Trophoblast cell (in vitro differentiated cells and primary cell): ENCODE results near the gene P4HA3.

ENCODE experiments used
- DNase-seq, 2 donors: peaks; one replicate each; pipeline ENCODE4 v3.0.0-alpha.2; 2016
- H2AFZ ChIP-seq: 2 replicates; pipeline ENCODE4 v1.6.1; 2013; ENCODE audit warnings: low read length, moderate library complexity, mild to moderate bottlenecking; ENCODE audit not compliant: insufficient read depth, poor library complexity
- H2AK5ac ChIP-seq: 2 replicates; pipeline ENCODE4 v1.6.1; 2013; ENCODE audit warnings: mild to moderate bottlenecking, low read length
- H2BK120ac ChIP-seq: 2 replicates; pipeline ENCODE4 v1.6.1; 2013; ENCODE audit warnings: low read length, mild to moderate bottlenecking, moderate library complexity; ENCODE audit not compliant: insufficient read depth, poor library complexity
- H2BK12ac ChIP-seq: 2 replicates; pipeline ENCODE4 v1.6.1; 2013; ENCODE audit warnings: mild to moderate bottlenecking, low read length, moderate library complexity
- H2BK5ac ChIP-seq: 2 replicates; pipeline ENCODE4 v1.6.1; 2013; ENCODE audit warnings: low read length, low read depth, moderate library complexity, mild to moderate bottlenecking; ENCODE audit not compliant: poor library complexity
- H3K14ac ChIP-seq: 2 replicates; pipeline ENCODE4 v1.6.1; 2013; ENCODE audit warnings: mild to moderate bottlenecking, low read length
- H3K18ac ChIP-seq: 2 replicates; pipeline ENCODE4 v1.6.1; 2013; ENCODE audit warnings: mild to moderate bottlenecking, low read length
- H3K23ac ChIP-seq: 2 replicates; pipeline ENCODE4 v1.6.1; 2013; ENCODE audit warnings: low read length
- H3K27ac ChIP-seq: 2 replicates; pipeline ENCODE4 v1.5.1; 2013; ENCODE audit warnings: low read depth, mild to moderate bottlenecking, inconsistent platforms, low read length, moderate library complexity
- H3K27me3 ChIP-seq: 2 replicates; pipeline ENCODE4 v1.6.1; 2013; ENCODE audit warnings: inconsistent platforms, mild to moderate bottlenecking, low read length, moderate library complexity; ENCODE audit not compliant: insufficient read depth
- H3K36me3 ChIP-seq, 2 experiments: 1 replicate in 1 of 2; 2 replicates in 1 of 2; pipeline ENCODE4 v1.6.1; 2013; ENCODE audit warnings: low read length in 2 of 2, mild to moderate bottlenecking in 2 of 2, moderate library complexity in 1 of 2; ENCODE audit not compliant: insufficient read depth in 2 of 2, control insufficient read depth in 1 of 2
- H3K4ac ChIP-seq: 2 replicates; pipeline ENCODE4 v1.6.1; 2013; ENCODE audit warnings: low read depth, mild to moderate bottlenecking, low read length, moderate library complexity
- H3K4me1 ChIP-seq, 2 experiments: 1 replicate in 1 of 2; 2 replicates in 1 of 2; pipeline ENCODE4 v1.6.1; 2013; ENCODE audit warnings: low read length in 2 of 2, mild to moderate bottlenecking in 2 of 2, moderate library complexity in 1 of 2; ENCODE audit not compliant: insufficient read depth in 2 of 2, control insufficient read depth in 1 of 2
- H3K4me2 ChIP-seq: 2 replicates; pipeline ENCODE4 v1.6.1; 2013; ENCODE audit warnings: inconsistent platforms, mild to moderate bottlenecking, low read length, moderate library complexity
- H3K4me3 ChIP-seq: 2 replicates; pipeline ENCODE4 v1.5.1; 2013; ENCODE audit warnings: mild to moderate bottlenecking, low read depth, low read length, inconsistent platforms
- H3K79me1 ChIP-seq: one replicate; pipeline ENCODE4 v1.6.1; 2013; ENCODE audit warnings: low read length
- H3K79me2 ChIP-seq: 2 replicates; pipeline ENCODE4 v1.6.1; 2013; ENCODE audit warnings: low read length, mild to moderate bottlenecking; ENCODE audit not compliant: control insufficient read depth, insufficient read depth, poor library complexity
- H3K9ac ChIP-seq: 2 replicates; pipeline ENCODE4 v1.6.1; 2013; ENCODE audit warnings: mild to moderate bottlenecking, low read length
- H3K9me3 ChIP-seq: 2 replicates; pipeline ENCODE4 v1.6.1; 2013; ENCODE audit warnings: low read depth, mild to moderate bottlenecking, control low read depth, inconsistent platforms, low read length; ENCODE audit not compliant: insufficient read depth
- H4K12ac ChIP-seq: 2 replicates; pipeline ENCODE4 v1.6.1; 2013; ENCODE audit warnings: low read depth, mild to moderate bottlenecking, low read length, moderate library complexity
- H4K8ac ChIP-seq: 2 replicates; pipeline ENCODE4 v1.6.1; 2013; ENCODE audit warnings: low read depth, mild to moderate bottlenecking, low read length, moderate library complexity
- H4K91ac ChIP-seq: one replicate; pipeline ENCODE4 v1.6.1; 2013; ENCODE audit warnings: low read depth, mild to moderate bottlenecking, low read length, moderate library complexity
- WGBS: extraction: QIAGEN DNeasy Blood & Tissue Kit; methylation state at CpG from one replicate; pipeline ENCODE4 v1.1.7; 2013; ENCODE audit warnings: missing lambda C conversion rate; ENCODE audit not compliant: insufficient read length, insufficient coverage; ENCODE audit errors: extremely low coverage; 5-methylcytosine and 5-hydroxymethylcytosine counted together

The P4HA3 gene

GRCh38 chr11:74249496-74249895, 61.9 kb downstream of the P4HA3 start:
- Histone ChIP-seq H3K9me3 (no peaks in the 10 kb centered on the region), H4K91ac (no peak overlapping the region), H3K23ac (no peak overlapping the region), H2BK5ac (no peak overlapping the region), H3K79me1 (no peaks in the 10 kb centered on the region), H3K27me3 (no peaks in the 10 kb centered on the region), H2AFZ (no peak overlapping the region), H2AK5ac (no peak overlapping the region), H3K14ac (no peak overlapping the region), H3K4me3 (no peak overlapping the region), H3K27ac (no peak overlapping the region), H4K12ac (no peak overlapping the region), H3K4me2 (no peak overlapping the region), H2BK12ac (no peak overlapping the region), H3K36me3 (peaks cover 27 to 42% of the 10 kb centered on the region in 2 experiments), H3K18ac (no peak overlapping the region), H4K8ac (no peak overlapping the region), H2BK120ac (no peak overlapping the region), H3K4me1 (peaks cover 0 to 2% of the 10 kb centered on the region in 2 experiments), H3K4ac (no peak overlapping the region), H3K79me2 (no peaks in the 10 kb centered on the region), H3K9ac (no peak overlapping the region)
- WGBS: no CpG with 5 or more reads among the region's 2 CpGs
- DNase-seq: no peak

- WGBS: no CpG with 5 or more reads among the region's 1 CpG
- H3K14ac ChIP-seq: no peak overlapping the region
- H3K18ac ChIP-seq: no peak overlapping the region
- no peak overlapping the region for H4K91ac ChIP-seq
- peaks cover 18 to 33% of the 10 kb centered on the region in 2 experiments for H3K36me3 ChIP-seq
- no peak overlapping the region for H2AFZ ChIP-seq
- no peaks in the 10 kb centered on the region for H3K79me2 ChIP-seq
- H3K4me1 ChIP-seq: no peaks in the 10 kb centered on the region
- no peaks in the 10 kb centered on the region for H3K27me3 ChIP-seq
- DNase-seq: no peak
- no peak overlapping the region for H4K12ac ChIP-seq
- H3K4ac ChIP-seq: no peak overlapping the region
- H3K27ac ChIP-seq: no peak overlapping the region
- no peak overlapping the region for H3K23ac ChIP-seq
- H3K79me1 ChIP-seq: no peaks in the 10 kb centered on the region
- no peak overlapping the region for H3K4me3 ChIP-seq
- H4K8ac ChIP-seq: no peak overlapping the region
- H2AK5ac ChIP-seq: no peak overlapping the region
- no peak overlapping the region for H2BK5ac ChIP-seq
- no peaks in the 10 kb centered on the region for H3K9me3 ChIP-seq
- H3K4me2 ChIP-seq: no peak overlapping the region
- no peak overlapping the region for H2BK120ac ChIP-seq
- no peak overlapping the region for H2BK12ac ChIP-seq
- H3K9ac ChIP-seq: no peak overlapping the region
Observed at GRCh38 chr11:74248469-74248868, 63.0 kb downstream of the P4HA3 start.

DNA sequence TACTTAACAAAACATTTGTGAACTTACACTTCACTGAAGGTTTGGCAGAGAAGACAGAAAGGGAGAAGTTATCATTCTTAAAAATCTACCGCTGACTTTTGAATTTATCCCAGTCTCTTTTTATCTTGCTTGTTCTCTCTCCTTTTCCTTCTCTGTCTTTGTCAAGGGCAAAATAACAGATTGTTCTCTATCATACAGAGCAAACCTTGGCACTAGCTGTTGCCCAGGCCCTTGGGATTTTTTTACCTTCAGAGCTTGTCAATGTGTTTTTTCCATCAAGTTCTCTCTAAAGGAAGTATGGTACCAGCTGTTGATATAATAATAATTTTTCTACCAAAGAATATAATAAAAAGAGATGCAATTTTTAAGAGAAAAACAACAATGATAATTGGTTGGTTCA, 73.2 kb downstream of the P4HA3 start:
- Histone ChIP-seq H3K9me3 (no peaks in the 10 kb centered on the region), H2AFZ (no peak overlapping the region), H2BK5ac (no peak overlapping the region), H3K79me2 (no peaks in the 10 kb centered on the region), H3K27ac (no peak overlapping the region), H3K14ac (no peak overlapping the region), H3K27me3 (no peaks in the 10 kb centered on the region), H3K9ac (no peak overlapping the region), H3K4me1 (no peaks in the 10 kb centered on the region), H4K12ac (no peak overlapping the region), H4K91ac (no peak overlapping the region), H2BK120ac (no peak overlapping the region), H4K8ac (no peak overlapping the region), H3K79me1 (no peaks in the 10 kb centered on the region), H3K4ac (no peak overlapping the region), H3K36me3 (peaks cover 1 to 8% of the 10 kb centered on the region in 2 experiments), H3K4me2 (no peak overlapping the region), H3K4me3 (no peak overlapping the region), H3K18ac (no peak overlapping the region), H2AK5ac (no peak overlapping the region), H2BK12ac (no peak overlapping the region), H3K23ac (no peak overlapping the region)
- no CpG with 5 or more reads among the region's 1 CpG for WGBS
- no peak for DNase-seq

GRCh38 chr11:74237541-74237940, 73.9 kb downstream of the P4HA3 start:
- H3K14ac ChIP-seq: no peak overlapping the region
- DNase-seq: no peak
- H2AK5ac ChIP-seq: no peak overlapping the region
- H2BK5ac ChIP-seq: no peak overlapping the region
- no peak overlapping the region for H4K91ac ChIP-seq
- no peak overlapping the region for H2BK120ac ChIP-seq
- no peaks in the 10 kb centered on the region for H3K27me3 ChIP-seq
- no peak overlapping the region for H3K27ac ChIP-seq
- WGBS: no CpG with 5 or more reads among the region's 2 CpGs
- no peak overlapping the region for H4K8ac ChIP-seq
- H3K79me1 ChIP-seq: no peaks in the 10 kb centered on the region
- H2AFZ ChIP-seq: no peak overlapping the region
- no peak overlapping the region for H3K4ac ChIP-seq
- no peak overlapping the region for H3K4me3 ChIP-seq
- H4K12ac ChIP-seq: no peak overlapping the region
- no peaks in the 10 kb centered on the region for H3K4me1 ChIP-seq
- no peaks in the 10 kb centered on the region for H3K9me3 ChIP-seq
- no peak overlapping the region for H2BK12ac ChIP-seq
- no peak overlapping the region for H3K9ac ChIP-seq
- no peak overlapping the region for H3K4me2 ChIP-seq
- peaks cover 3 to 8% of the 10 kb centered on the region in 2 experiments for H3K36me3 ChIP-seq
- no peaks in the 10 kb centered on the region for H3K79me2 ChIP-seq
- H3K18ac ChIP-seq: no peak overlapping the region
- H3K23ac ChIP-seq: no peak overlapping the region
